ENCODE data around the gene IMMP2L.

Gene IMMP2L

DNA sequence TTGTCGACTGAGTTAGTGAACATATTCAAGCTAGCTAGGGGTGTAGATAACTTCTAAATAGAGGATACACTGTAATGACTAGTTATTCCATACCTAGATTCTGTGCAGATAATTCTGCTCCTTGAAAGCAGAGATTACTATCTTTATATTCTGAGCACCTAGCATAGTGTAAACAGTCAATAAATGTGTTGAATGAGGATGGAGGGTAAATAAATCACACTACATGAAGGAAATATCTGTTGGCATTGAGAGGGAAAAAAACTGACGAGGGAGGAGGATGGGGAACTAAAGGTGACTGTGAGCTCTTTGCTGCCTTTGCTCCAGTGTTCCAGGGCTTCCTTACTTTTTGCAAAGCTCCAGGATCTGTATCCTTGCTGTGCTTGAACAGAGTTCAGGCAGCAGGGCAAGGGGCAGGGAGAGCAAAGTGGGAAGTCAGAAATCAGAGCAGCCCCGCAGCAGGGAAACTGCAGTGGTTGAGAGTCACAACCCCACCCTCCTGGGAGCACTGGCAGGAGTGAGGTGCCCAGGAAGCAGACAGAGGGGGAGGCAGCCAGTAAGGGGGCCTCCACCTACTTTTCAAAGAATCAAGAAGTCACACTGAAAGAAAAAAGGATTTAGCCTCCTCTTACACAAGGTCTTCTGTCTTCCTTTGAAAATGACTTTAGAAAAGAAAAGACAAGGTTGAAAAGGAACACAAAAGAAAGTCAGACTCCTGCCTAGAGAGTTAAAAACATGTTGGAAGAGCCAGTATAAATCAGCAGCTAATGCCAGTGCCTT, 543.1 kb downstream of the IMMP2L start:
- no peaks in the 10 kb centered on the region for H3K27me3 ChIP-seq (ENCODE audit: control insufficient read depth, insufficient read depth, low read length)
- no peak overlapping the region for H3K4me3 ChIP-seq (ENCODE audit: low read depth, low read length)
- H3K9me3 ChIP-seq (ENCODE audit: control insufficient read depth, insufficient read depth, low read length): no peaks in the 10 kb centered on the region
- H3K4me1 ChIP-seq (ENCODE audit: control insufficient read depth, insufficient read depth, low read length): no peaks in the 10 kb centered on the region
- no peak overlapping the region for H3K9ac ChIP-seq (ENCODE audit: low read depth, low read length)
- no peaks in the 10 kb centered on the region for H3K36me3 ChIP-seq (ENCODE audit: control insufficient read depth, insufficient read depth, low read length)

DNA sequence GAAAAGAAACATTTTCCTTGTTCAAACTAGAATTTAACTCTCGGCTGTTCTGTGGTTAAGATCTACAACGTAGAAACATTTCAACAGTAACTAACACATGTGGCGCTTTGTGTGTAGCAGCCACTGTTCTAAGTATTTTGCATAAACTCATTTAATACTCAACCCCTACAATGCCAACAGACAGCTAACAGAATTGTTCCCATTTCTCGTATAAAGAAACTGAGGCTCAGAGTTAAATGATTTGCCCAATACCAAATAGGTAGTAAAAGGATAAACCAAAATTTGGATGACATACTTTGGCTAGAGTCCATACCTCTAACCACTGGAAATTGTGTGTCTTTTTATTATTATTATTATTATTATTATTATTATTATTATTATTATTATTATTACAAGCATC, 543.8 kb downstream of the IMMP2L start:
- Histone ChIP-seq H3K36me3 (ENCODE audit: control insufficient read depth, insufficient read depth, low read length) (no peaks in the 10 kb centered on the region), H3K9ac (ENCODE audit: low read depth, low read length) (no peak overlapping the region), H3K9me3 (ENCODE audit: control insufficient read depth, insufficient read depth, low read length) (no peaks in the 10 kb centered on the region), H3K4me1 (ENCODE audit: control insufficient read depth, insufficient read depth, low read length) (no peaks in the 10 kb centered on the region), H3K4me3 (ENCODE audit: low read depth, low read length) (no peak overlapping the region), H3K27me3 (ENCODE audit: control insufficient read depth, insufficient read depth, low read length) (no peaks in the 10 kb centered on the region)

DNA sequence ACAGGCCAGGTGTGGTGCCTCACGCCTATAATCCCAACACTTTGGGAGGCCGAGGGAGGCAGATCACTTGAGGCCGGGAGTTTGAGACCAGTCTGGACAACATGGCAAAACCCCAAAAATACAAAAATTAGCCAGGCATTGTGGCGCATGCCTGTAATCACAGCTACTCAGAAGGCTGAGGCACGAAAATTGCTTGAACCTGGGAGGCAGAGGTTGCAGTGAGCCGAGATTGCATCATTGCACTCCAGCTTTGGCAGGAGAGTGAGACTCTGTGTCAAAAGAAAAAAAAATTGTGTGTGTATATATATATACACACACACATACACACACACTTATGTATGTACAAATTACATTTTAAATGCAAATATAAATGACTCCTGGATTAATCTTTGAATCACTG, 548.2 kb downstream of the IMMP2L start:
- Histone ChIP-seq H3K9me3 (ENCODE audit: control insufficient read depth, insufficient read depth, low read length) (no peaks in the 10 kb centered on the region), H3K9ac (ENCODE audit: low read depth, low read length) (no peak overlapping the region), H3K36me3 (ENCODE audit: control insufficient read depth, insufficient read depth, low read length) (no peaks in the 10 kb centered on the region), H3K4me3 (ENCODE audit: low read depth, low read length) (no peak overlapping the region), H3K4me1 (ENCODE audit: control insufficient read depth, insufficient read depth, low read length) (no peaks in the 10 kb centered on the region), H3K27me3 (ENCODE audit: control insufficient read depth, insufficient read depth, low read length) (no peaks in the 10 kb centered on the region)

DNA sequence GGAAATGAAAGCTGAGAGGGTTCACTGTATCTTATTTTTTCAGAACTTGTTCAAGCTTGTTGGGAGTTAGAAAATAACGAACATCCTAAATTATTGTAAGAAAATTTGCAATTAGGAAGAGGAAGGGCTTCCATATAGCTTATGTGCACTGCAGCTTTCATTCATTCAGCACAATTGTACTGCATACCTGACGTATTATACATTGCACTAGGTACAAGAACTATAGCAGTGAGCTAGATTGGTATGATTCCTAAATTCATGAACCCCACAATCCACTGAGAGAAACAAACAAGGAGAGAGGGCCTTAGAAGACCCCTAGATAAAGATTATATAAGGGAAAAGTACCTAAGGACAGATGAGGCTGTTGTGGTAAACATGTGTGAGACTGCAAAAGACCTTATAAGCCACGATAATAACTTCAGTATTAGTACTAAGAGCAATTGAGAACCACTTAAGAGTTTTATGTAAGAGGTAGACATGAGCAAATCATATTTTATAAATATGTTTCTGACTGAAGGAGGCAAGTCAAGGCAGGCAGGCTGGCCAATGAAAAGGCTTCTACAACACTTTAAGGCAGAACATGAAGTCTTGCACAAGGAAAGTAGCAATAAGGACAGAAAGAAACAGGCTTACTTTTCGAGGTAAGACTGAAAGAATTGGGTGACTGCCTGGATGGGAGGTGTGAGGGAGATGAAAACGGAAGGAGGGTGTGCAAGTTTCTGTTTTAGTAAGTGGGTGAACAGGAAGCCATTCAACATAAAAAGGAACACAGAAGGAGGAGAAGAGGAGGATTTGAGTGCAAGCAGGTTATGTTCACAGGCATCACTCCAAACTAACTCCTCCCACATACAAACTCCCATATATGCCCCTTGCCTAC, 549.3 kb downstream of the IMMP2L start:
- no peaks in the 10 kb centered on the region for H3K27me3 ChIP-seq (ENCODE audit: control insufficient read depth, insufficient read depth, low read length)
- H3K36me3 ChIP-seq (ENCODE audit: control insufficient read depth, insufficient read depth, low read length): no peaks in the 10 kb centered on the region
- H3K9ac ChIP-seq (ENCODE audit: low read depth, low read length): no peak overlapping the region
- no peak overlapping the region for H3K4me3 ChIP-seq (ENCODE audit: low read depth, low read length)
- no peaks in the 10 kb centered on the region for H3K4me1 ChIP-seq (ENCODE audit: control insufficient read depth, insufficient read depth, low read length)
- H3K9me3 ChIP-seq (ENCODE audit: control insufficient read depth, insufficient read depth, low read length): no peaks in the 10 kb centered on the region

DNA sequence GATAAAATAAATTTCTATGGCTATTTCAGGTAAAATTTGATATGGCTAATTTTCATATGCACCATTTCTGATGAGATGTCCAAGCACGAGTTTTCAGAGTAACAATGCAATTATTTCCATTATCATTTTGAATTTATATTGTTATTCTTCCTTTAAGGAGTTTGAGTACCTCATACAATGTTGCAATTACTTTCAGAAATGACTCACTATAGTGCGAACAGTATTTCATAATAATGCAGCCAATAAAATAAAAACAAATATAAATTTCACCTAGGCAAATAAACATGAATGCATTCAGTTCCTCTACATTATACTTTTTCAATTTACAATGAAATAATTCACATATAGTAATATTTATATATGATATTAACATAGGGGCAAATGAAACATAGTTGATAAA, 550.1 kb downstream of the IMMP2L start:
- Histone ChIP-seq H3K4me1 (ENCODE audit: control insufficient read depth, insufficient read depth, low read length) (no peaks in the 10 kb centered on the region), H3K36me3 (ENCODE audit: control insufficient read depth, insufficient read depth, low read length) (no peaks in the 10 kb centered on the region), H3K9me3 (ENCODE audit: control insufficient read depth, insufficient read depth, low read length) (no peaks in the 10 kb centered on the region), H3K4me3 (ENCODE audit: low read depth, low read length) (no peak overlapping the region), H3K27me3 (ENCODE audit: control insufficient read depth, insufficient read depth, low read length) (no peaks in the 10 kb centered on the region), H3K9ac (ENCODE audit: low read depth, low read length) (no peak overlapping the region)

DNA sequence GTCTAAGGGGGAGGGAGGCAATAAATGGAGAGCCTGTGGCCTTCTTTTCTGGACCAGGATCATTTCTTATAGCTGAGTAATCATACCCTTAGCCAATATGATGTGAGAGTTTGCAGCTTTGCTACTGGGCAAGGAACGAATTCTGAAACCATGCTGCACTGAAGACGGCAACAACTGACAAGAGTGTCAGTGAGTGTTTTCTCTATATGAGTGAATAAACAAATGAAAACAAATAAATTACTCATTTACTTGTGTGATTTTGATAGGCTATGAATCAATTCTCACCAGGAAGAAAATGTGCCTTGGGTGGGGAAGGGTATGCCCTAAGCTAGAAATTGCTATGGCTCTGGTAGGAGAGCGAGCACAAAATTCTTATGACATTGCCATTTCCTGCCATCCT, 550.8 kb downstream of the IMMP2L start:
- Histone ChIP-seq H3K36me3 (ENCODE audit: control insufficient read depth, insufficient read depth, low read length) (no peaks in the 10 kb centered on the region), H3K9ac (ENCODE audit: low read depth, low read length) (no peak overlapping the region), H3K4me3 (ENCODE audit: low read depth, low read length) (no peak overlapping the region), H3K9me3 (ENCODE audit: control insufficient read depth, insufficient read depth, low read length) (no peaks in the 10 kb centered on the region), H3K27me3 (ENCODE audit: control insufficient read depth, insufficient read depth, low read length) (no peaks in the 10 kb centered on the region), H3K4me1 (ENCODE audit: control insufficient read depth, insufficient read depth, low read length) (no peaks in the 10 kb centered on the region)

DNA sequence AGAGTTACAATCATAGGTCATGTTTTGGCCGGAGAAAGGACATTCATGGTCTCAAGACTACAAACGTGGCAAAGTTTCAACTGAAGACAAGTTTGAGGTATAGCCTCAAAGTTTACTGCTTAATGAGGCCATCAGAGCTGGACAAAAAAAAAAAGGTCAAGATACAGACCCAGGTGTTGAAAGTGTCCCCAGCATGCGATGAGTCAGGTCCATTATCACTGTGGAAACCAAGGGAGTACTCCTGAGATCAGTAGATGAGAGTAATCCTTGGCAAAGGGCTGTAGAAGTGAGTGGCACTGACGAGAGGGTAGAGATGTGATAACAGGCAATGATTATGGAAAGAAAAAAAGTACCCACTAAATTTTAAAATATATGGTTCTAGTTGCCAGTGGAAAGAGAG, 551.5 kb downstream of the IMMP2L start:
- Histone ChIP-seq H3K4me1 (ENCODE audit: control insufficient read depth, insufficient read depth, low read length) (no peaks in the 10 kb centered on the region), H3K9me3 (ENCODE audit: control insufficient read depth, insufficient read depth, low read length) (no peaks in the 10 kb centered on the region), H3K9ac (ENCODE audit: low read depth, low read length) (no peak overlapping the region), H3K27me3 (ENCODE audit: control insufficient read depth, insufficient read depth, low read length) (no peaks in the 10 kb centered on the region), H3K4me3 (ENCODE audit: low read depth, low read length) (no peak overlapping the region), H3K36me3 (ENCODE audit: control insufficient read depth, insufficient read depth, low read length) (no peaks in the 10 kb centered on the region)

DNA sequence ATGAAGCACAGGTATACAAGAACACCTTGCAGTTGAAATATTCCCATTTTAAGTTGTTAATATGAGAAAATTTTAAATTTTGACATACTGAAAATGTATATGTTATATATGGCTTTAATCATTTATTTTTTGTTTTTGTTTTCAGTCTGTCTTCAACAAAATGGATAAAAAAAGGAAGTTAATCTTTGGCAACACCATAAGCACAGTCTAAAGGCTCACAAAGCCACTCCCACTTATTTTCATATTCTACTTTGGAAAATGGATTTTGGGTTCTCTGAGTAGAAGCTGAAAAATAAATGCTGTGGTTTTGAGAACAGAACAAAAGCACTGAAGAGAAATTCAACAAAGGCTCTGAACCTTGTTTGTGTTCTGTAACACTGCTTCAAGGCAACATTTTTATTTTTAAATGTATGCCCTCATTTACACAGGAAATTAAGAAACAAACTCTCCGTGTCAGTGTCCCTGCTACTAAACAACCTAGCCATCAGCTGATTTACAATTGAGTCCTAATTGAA, 552.7 kb downstream of the IMMP2L start:
- Histone ChIP-seq H3K4me3 (ENCODE audit: low read depth, low read length) (no peak overlapping the region), H3K9me3 (ENCODE audit: control insufficient read depth, insufficient read depth, low read length) (no peaks in the 10 kb centered on the region), H3K9ac (ENCODE audit: low read depth, low read length) (no peak overlapping the region), H3K36me3 (ENCODE audit: control insufficient read depth, insufficient read depth, low read length) (no peaks in the 10 kb centered on the region), H3K4me1 (ENCODE audit: control insufficient read depth, insufficient read depth, low read length) (no peaks in the 10 kb centered on the region), H3K27me3 (ENCODE audit: control insufficient read depth, insufficient read depth, low read length) (no peaks in the 10 kb centered on the region)

DNA sequence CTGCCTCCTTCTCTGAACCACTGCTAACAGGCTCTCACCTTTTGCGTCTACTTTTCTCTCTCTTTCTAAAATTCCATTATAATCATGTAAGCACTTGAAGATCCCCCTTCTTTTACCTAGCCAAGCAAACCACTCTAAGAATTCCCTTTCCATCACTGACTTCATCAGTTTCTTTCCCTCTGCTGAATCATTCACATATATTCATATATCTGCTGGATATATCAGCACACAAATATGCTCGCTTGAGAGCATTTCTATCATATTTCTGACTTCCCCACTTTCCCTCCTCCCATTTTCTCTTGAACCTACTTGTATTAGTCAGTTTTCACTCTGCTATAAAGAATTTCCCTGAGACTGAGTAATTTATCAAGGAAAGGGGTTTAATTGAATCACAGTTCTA, 555.6 kb downstream of the IMMP2L start:
- H3K9ac ChIP-seq (ENCODE audit: low read depth, low read length): no peak overlapping the region
- H3K36me3 ChIP-seq (ENCODE audit: control insufficient read depth, insufficient read depth, low read length): no peaks in the 10 kb centered on the region
- H3K27me3 ChIP-seq (ENCODE audit: control insufficient read depth, insufficient read depth, low read length): no peaks in the 10 kb centered on the region
- H3K9me3 ChIP-seq (ENCODE audit: control insufficient read depth, insufficient read depth, low read length): no peaks in the 10 kb centered on the region
- no peaks in the 10 kb centered on the region for H3K4me1 ChIP-seq (ENCODE audit: control insufficient read depth, insufficient read depth, low read length)
- H3K4me3 ChIP-seq (ENCODE audit: low read depth, low read length): no peak overlapping the region

DNA sequence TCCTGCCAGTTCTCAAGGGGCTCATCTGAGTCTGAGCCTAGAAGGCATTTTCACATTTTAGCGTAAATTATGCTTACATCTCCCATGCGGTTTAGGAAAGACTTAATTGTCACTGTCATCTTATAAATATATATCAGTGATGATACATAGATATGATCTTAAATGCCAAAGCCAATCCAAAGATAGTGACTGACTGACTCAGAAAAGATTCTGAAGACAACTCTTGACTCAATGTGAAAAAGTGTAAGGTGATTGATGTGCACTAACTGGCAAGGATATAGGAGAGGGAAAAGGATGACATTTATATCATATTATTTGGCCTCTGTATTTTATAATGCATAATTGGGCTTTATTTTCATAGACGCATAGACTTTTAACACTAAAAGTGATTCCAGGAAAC, 556.3 kb downstream of the IMMP2L start:
- no peak overlapping the region for H3K4me3 ChIP-seq (ENCODE audit: low read depth, low read length)
- H3K9me3 ChIP-seq (ENCODE audit: control insufficient read depth, insufficient read depth, low read length): no peaks in the 10 kb centered on the region
- no peak overlapping the region for H3K9ac ChIP-seq (ENCODE audit: low read depth, low read length)
- no peaks in the 10 kb centered on the region for H3K27me3 ChIP-seq (ENCODE audit: control insufficient read depth, insufficient read depth, low read length)
- no peaks in the 10 kb centered on the region for H3K4me1 ChIP-seq (ENCODE audit: control insufficient read depth, insufficient read depth, low read length)
- H3K36me3 ChIP-seq (ENCODE audit: control insufficient read depth, insufficient read depth, low read length): no peaks in the 10 kb centered on the region

DNA sequence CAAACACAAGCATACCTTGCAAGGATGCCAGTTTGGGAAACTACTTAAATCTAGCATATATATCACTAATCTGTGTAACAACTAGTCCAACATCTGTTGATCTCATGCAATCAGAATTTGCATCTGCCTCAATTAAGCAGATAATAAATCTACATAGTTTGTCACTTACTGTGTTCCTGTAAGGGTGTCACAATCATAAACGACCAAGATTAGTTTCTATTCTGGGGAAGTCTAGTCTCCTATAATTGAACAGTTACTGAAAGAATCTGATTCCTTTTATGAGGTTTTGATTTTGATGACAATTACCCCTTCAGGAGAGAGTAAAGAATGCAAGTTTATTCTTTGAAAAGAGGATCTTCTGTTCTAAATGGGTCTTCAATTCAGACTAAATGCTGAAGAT, 556.8 kb downstream of the IMMP2L start:
- Histone ChIP-seq H3K9me3 (ENCODE audit: control insufficient read depth, insufficient read depth, low read length) (no peaks in the 10 kb centered on the region), H3K4me3 (ENCODE audit: low read depth, low read length) (no peak overlapping the region), H3K36me3 (ENCODE audit: control insufficient read depth, insufficient read depth, low read length) (no peaks in the 10 kb centered on the region), H3K27me3 (ENCODE audit: control insufficient read depth, insufficient read depth, low read length) (no peaks in the 10 kb centered on the region), H3K4me1 (ENCODE audit: control insufficient read depth, insufficient read depth, low read length) (no peaks in the 10 kb centered on the region), H3K9ac (ENCODE audit: low read depth, low read length) (no peak overlapping the region)
